ENCODE results near the gene MXD1.

DNA sequence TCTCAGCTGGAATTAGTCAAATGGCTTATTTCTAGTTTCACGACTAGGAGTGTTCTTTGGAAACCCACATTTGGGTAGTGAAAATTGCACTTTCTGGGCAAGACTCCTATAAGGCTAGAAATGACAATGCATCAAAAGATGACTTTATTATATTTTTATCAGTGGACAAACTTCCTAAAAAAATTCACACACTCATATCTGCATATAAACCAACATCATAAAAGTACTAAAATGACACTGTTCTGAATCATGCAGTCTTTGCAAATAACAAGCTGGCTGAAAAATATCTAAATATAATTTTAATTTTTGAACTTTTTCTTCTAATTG, 17.6 kb downstream of the MXD1 start:
- TF ChIP-seq, protein P1, sequence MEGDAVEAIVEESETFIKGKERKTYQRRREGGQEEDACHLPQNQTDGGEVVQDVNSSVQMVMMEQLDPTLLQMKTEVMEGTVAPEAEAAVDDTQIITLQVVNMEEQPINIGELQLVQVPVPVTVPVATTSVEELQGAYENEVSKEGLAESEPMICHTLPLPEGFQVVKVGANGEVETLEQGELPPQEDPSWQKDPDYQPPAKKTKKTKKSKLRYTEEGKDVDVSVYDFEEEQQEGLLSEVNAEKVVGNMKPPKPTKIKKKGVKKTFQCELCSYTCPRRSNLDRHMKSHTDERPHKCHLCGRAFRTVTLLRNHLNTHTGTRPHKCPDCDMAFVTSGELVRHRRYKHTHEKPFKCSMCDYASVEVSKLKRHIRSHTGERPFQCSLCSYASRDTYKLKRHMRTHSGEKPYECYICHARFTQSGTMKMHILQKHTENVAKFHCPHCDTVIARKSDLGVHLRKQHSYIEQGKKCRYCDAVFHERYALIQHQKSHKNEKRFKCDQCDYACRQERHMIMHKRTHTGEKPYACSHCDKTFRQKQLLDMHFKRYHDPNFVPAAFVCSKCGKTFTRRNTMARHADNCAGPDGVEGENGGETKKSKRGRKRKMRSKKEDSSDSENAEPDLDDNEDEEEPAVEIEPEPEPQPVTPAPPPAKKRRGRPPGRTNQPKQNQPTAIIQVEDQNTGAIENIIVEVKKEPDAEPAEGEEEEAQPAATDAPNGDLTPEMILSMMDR (IDR thresholded peaks at IDR 0.05; ENCODE audit: poor library complexity) = no peak
- TF ChIP-seq EZH2phosphoT487 (IDR thresholded peaks at IDR 0.05; ENCODE audit: low read depth, severe bottlenecking, unreplicated experiment) (no peak), EZH2 (IDR thresholded peaks at IDR 0.05; ENCODE audit: borderline replicate concordance) (no peak)

All from hepatocyte (in vitro differentiated cells).